H1 (cell line): ENCODE measurements around the gene DLK1. TPM values are rescaled to one million over a fixed set of nuclear protein-coding genes. Genes with fewer than 3 reads are reported as not detected.

Experiments
- CTCF ChIA-PET: fragments of 300-600 bp; sonication (Branson Sonifier 250); formaldehyde crosslinking; loops from one replicate; lab custom pipeline; 2021; ENCODE audit not compliant: partially characterized antibody; lab: Charles Lee
- POLR2A ChIA-PET: fragments of 300-600 bp; sonication (Branson Sonifier 250); formaldehyde crosslinking; loops from one replicate; lab custom pipeline; 2021; ENCODE audit warnings: inconsistent platforms; ENCODE audit not compliant: partially characterized antibody; lab: Charles Lee
- DNase-seq, 2 experiments: peaks; one replicate each; pipeline versions ENCODE4 v3.0.0 to v3.0.0-alpha.2; 2010 to 2022; ENCODE audit warnings: low spot score in 2 of 2, low read depth in 1 of 2, mixed read lengths in 1 of 2
- FAIRE-seq: peaks from 2 replicates; lab custom pipeline; 2011; peaks lifted over from hg19 to GRCh38; lab: Jason Lieb, UNC
- H2AFZ ChIP-seq: 2 replicates; pipeline ENCODE4 v1.8.1; 2012; ENCODE audit warnings: low read length, inconsistent platforms
- H2AK5ac ChIP-seq: 2 replicates; pipeline ENCODE4 v1.6.1; 2013; ENCODE audit warnings: low read depth, low read length
- H2BK120ac ChIP-seq: replicated peaks from 2 replicates; pipeline ENCODE3; 2013; ENCODE audit warnings: low read depth, low read length, inconsistent platforms
- H2BK12ac ChIP-seq: 2 replicates; pipeline ENCODE4 v1.6.1; 2013; ENCODE audit warnings: low read depth, low read length
- H2BK15ac ChIP-seq: 2 replicates; pipeline ENCODE4 v1.6.1; 2013; ENCODE audit warnings: low read length
- H2BK20ac ChIP-seq: 2 replicates; pipeline ENCODE4 v1.6.1; 2013; ENCODE audit warnings: low read length
- H2BK5ac ChIP-seq: 2 replicates; pipeline ENCODE4 v1.6.1; 2013; ENCODE audit warnings: low read depth, low read length
- H3K14ac ChIP-seq: 2 replicates; pipeline ENCODE4 v1.6.1; 2013; ENCODE audit warnings: inconsistent platforms; ENCODE audit not compliant: insufficient read length
- H3K18ac ChIP-seq: 2 replicates; pipeline ENCODE4 v1.6.1; 2013; ENCODE audit warnings: low read length; ENCODE audit errors: extremely low read depth
- H3K23ac ChIP-seq: 2 replicates; pipeline ENCODE4 v1.6.1; 2013; ENCODE audit warnings: inconsistent platforms; ENCODE audit not compliant: insufficient read length
- H3K23me2 ChIP-seq: 2 replicates; pipeline ENCODE4 v1.6.1; 2013; ENCODE audit warnings: low read depth, low read length
- H3K27ac ChIP-seq: 2 replicates; pipeline ENCODE4 v1.6.1; 2011; ENCODE audit warnings: low read depth, low read length, inconsistent platforms
- H3K27me3 ChIP-seq, 4 experiments: replicated peaks in 1 of 4; 1 replicate in 1 of 4; 2 replicates in 3 of 4; pipeline versions ENCODE4 v1.6.1 to v1.8.1; 2011 to 2013; ENCODE audit warnings: low read length in 3 of 4, mild to moderate bottlenecking in 3 of 4, inconsistent platforms in 2 of 4, mixed read lengths in 2 of 4, moderate library complexity in 1 of 4; ENCODE audit not compliant: control insufficient read depth in 3 of 4, insufficient read depth in 3 of 4; ENCODE audit errors: extremely low read depth in 1 of 4
- H3K36me3 ChIP-seq, 4 experiments: 2 replicates each; pipeline versions ENCODE4 v1.6.1 to v1.8.1; 2011 to 2013; ENCODE audit warnings: mild to moderate bottlenecking in 4 of 4, low read length in 3 of 4, moderate library complexity in 2 of 4, control low read depth in 1 of 4, inconsistent platforms in 1 of 4; ENCODE audit not compliant: insufficient read depth in 4 of 4, control insufficient read depth in 2 of 4
- H3K4ac ChIP-seq: replicated peaks from 2 replicates; pipeline ENCODE3; 2013; ENCODE audit warnings: low read length, low read depth, mixed read lengths, inconsistent platforms; ENCODE audit not compliant: insufficient read length
- H3K4me1 ChIP-seq, 4 experiments: replicated peaks in 1 of 4; 1 replicate in 1 of 4; 2 replicates in 3 of 4; pipeline versions ENCODE4 v1.6.1 to v1.8.1; 2011 to 2013; ENCODE audit warnings: low read length in 3 of 4, inconsistent platforms in 2 of 4, mixed read lengths in 1 of 4; ENCODE audit not compliant: insufficient read depth in 4 of 4, control insufficient read depth in 3 of 4
- H3K4me2 ChIP-seq, 2 experiments: 2 replicates each; pipeline versions ENCODE4 v1.6.1 to v1.8.1; 2011 to 2013; ENCODE audit warnings: low read depth in 2 of 2, low read length in 2 of 2, control low read depth in 1 of 2, inconsistent platforms in 1 of 2, mild to moderate bottlenecking in 1 of 2; ENCODE audit not compliant: insufficient read depth in 1 of 2
- H3K4me3 ChIP-seq, 4 experiments: fragments of 200-600, 300-600 bp in 1 of 4; sonication (generic), shearing (Covaris generic), sonication (Bioruptor Twin) in 1 of 4; 2 replicates each; pipeline versions ENCODE4 v1.5.1 to v1.8.1; 2011 to 2016; ENCODE audit warnings: low read length in 4 of 4, low read depth in 3 of 4, control low read depth in 2 of 4, inconsistent platforms in 2 of 4, mild to moderate bottlenecking in 2 of 4, mixed read lengths in 1 of 4, moderate library complexity in 1 of 4; ENCODE audit not compliant: insufficient read depth in 2 of 4; ENCODE audit errors: extremely low read depth in 1 of 4
- H3K56ac ChIP-seq: replicated peaks from 2 replicates; pipeline ENCODE3; 2013; ENCODE audit warnings: low read depth, mild to moderate bottlenecking, mixed read lengths, low read length, inconsistent platforms; ENCODE audit not compliant: insufficient read length
- H3K79me1 ChIP-seq: 2 replicates; pipeline ENCODE4 v1.6.1; 2013; ENCODE audit warnings: low read depth, low read length, control low read depth
- H3K79me2 ChIP-seq, 2 experiments: 2 replicates each; pipeline versions ENCODE4 v1.6.1 to v1.8.1; 2012 to 2013; ENCODE audit warnings: low read length in 2 of 2, mild to moderate bottlenecking in 2 of 2, inconsistent platforms in 1 of 2; ENCODE audit not compliant: insufficient read depth in 2 of 2, control insufficient read depth in 1 of 2
- H3K9ac ChIP-seq, 4 experiments: replicated peaks in 1 of 4; 1 replicate in 1 of 4; 2 replicates in 3 of 4; pipeline versions ENCODE4 v1.6.1 to v1.8.1; 2011 to 2013; ENCODE audit warnings: low read depth in 3 of 4, low read length in 3 of 4, control low read depth in 2 of 4, mild to moderate bottlenecking in 2 of 4, moderate library complexity in 2 of 4, inconsistent platforms in 1 of 4; ENCODE audit errors: extremely low read depth in 1 of 4
- H3K9me3 ChIP-seq, 2 experiments: 2 replicates each; pipeline versions ENCODE4 v1.6.1 to v1.8.1; 2012 to 2013; ENCODE audit warnings: mild to moderate bottlenecking in 2 of 2, moderate library complexity in 2 of 2, control low read depth in 1 of 2, inconsistent platforms in 1 of 2, low read depth in 1 of 2, low read length in 1 of 2, mixed read lengths in 1 of 2; ENCODE audit not compliant: insufficient read depth in 2 of 2
- H4K20me1 ChIP-seq, 2 experiments: replicated peaks in 1 of 2; 2 replicates each; pipeline versions ENCODE3 to v1.8.1; 2011 to 2013; ENCODE audit warnings: inconsistent platforms in 2 of 2, low read length in 2 of 2, mild to moderate bottlenecking in 1 of 2; ENCODE audit not compliant: insufficient read depth in 2 of 2, control insufficient read depth in 1 of 2
- H4K5ac ChIP-seq: 2 replicates; pipeline ENCODE4 v1.6.1; 2013; ENCODE audit warnings: low read length, low read depth, mixed read lengths, inconsistent platforms; ENCODE audit not compliant: insufficient read length
- H4K8ac ChIP-seq: 2 replicates; pipeline ENCODE4 v1.8.0; 2013; ENCODE audit warnings: mild to moderate bottlenecking, moderate library complexity, low read length, inconsistent platforms; ENCODE audit not compliant: insufficient read depth; ENCODE audit errors: extremely low read depth
- H4K91ac ChIP-seq: replicated peaks from 2 replicates; pipeline ENCODE3; 2013; ENCODE audit warnings: low read length, mixed read lengths, inconsistent platforms; ENCODE audit not compliant: insufficient read length
- BACH1 ChIP-seq: IDR thresholded peaks from 2 replicates; pipeline ENCODE4 v1.6.1; 2012; ENCODE audit warnings: low read length, improper control_type of control experiment
- CHD2 ChIP-seq: IDR thresholded peaks from 2 replicates; pipeline ENCODE4 v1.6.1; 2012; ENCODE audit warnings: low read length, improper control_type of control experiment
- CTBP2 ChIP-seq: IDR thresholded peaks from 2 replicates; pipeline ENCODE4 v1.7.0; 2011; ENCODE audit warnings: borderline replicate concordance, mild to moderate bottlenecking, moderate library complexity, mixed read lengths, low read length; ENCODE audit not compliant: insufficient read depth, insufficient read length
- EZH2 ChIP-seq: fragments of 200-600 bp; sonication (generic); IDR thresholded peaks from 2 replicates; pipeline ENCODE4 v1.7.1; 2012; ENCODE audit warnings: low read depth, mild to moderate bottlenecking, moderate library complexity, low read length, inconsistent platforms; ENCODE audit not compliant: severe bottlenecking
- GTF2F1 ChIP-seq: IDR thresholded peaks from 2 replicates; pipeline ENCODE4 v1.6.1; 2012; ENCODE audit warnings: low read depth, low read length, improper control_type of control experiment, borderline replicate concordance
- KDM4A ChIP-seq: IDR thresholded peaks from one replicate; pipeline ENCODE4 v1.7.1; 2012; ENCODE audit warnings: low read depth, mild to moderate bottlenecking, moderate library complexity, low read length, inconsistent platforms; ENCODE audit not compliant: severe bottlenecking
- KDM5A ChIP-seq: fragments of 200-600 bp; IDR thresholded peaks from 2 replicates; pipeline ENCODE4 v1.7.1; 2012; ENCODE audit warnings: mild to moderate bottlenecking, low read length, inconsistent platforms, mixed read lengths
- RBBP5 ChIP-seq: IDR thresholded peaks from 2 replicates; pipeline ENCODE4 v1.7.1; 2012; ENCODE audit warnings: low read depth, mild to moderate bottlenecking, inconsistent platforms, low read length, moderate library complexity, borderline replicate concordance
- RNF2 ChIP-seq: fragments of 200-900, 300-1000 bp; sonication (generic); IDR thresholded peaks from 2 replicates; pipeline ENCODE4 v1.7.1; 2016; ENCODE audit warnings: borderline replicate concordance, low read depth, mild to moderate bottlenecking, antibody characterized with exemption, low read length; ENCODE audit not compliant: poor library complexity, severe bottlenecking; ENCODE audit errors: missing control alignments
- TAF1 ChIP-seq: IDR thresholded peaks from 2 replicates; pipeline ENCODE4 v1.6.1; 2011; ENCODE audit warnings: mild to moderate bottlenecking, low read depth, low read length
- WGBS, 2 experiments: shearing (Covaris generic) in 1 of 2; methylation state at CpG; one replicate each; pipeline versions ENCODE4 v1.1.6 to v1.1.7; 2013 to 2015; ENCODE audit warnings: low lambda C conversion rate in 2 of 2, mixed read lengths in 2 of 2, inconsistent platforms in 1 of 2, low coverage in 1 of 2, missing lambda C conversion rate in 1 of 2; ENCODE audit not compliant: insufficient replicate concordance in 2 of 2, insufficient coverage in 1 of 2, insufficient read length in 1 of 2; ENCODE audit errors: extremely low coverage in 1 of 2, missing lambda C conversion rate in 1 of 2; 5-methylcytosine and 5-hydroxymethylcytosine counted together
- polyA plus RNA-seq, 7 experiments: library from polyadenylated mRNA; depleted of rRNA in 3 of 7; stranded (reverse) in 5 of 7; unstranded in 2 of 7; fragments of >200 nt in 5 of 7; fragments of 200-250 nt in 2 of 7; gene quantifications; 1 replicate in 5 of 7; 2 replicates in 1 of 7; 4 replicates in 1 of 7; pipeline versions ENCODE4 v1.2.1 to v1.2.3, GENCODE V29; 2011 to 2013; ENCODE audit warnings: missing spikeins in 2 of 7, mixed read lengths in 2 of 7
- total RNA-seq: library from RNA; stranded (reverse); fragmentation: NEBNext Ultra II Directional; extraction: Animal tissue kit (Norgen Biotek cat#: 25700); gene quantifications from 2 replicates; pipeline ENCODE4 v1.2.1, GENCODE V29; 2021
- TF ChIP-seq, protein P1 (sequence below): IDR thresholded peaks from 2 replicates; pipeline ENCODE4 v1.6.1; 2012; ENCODE audit warnings: low read length, inconsistent platforms
- TF ChIP-seq, protein P2 (sequence below): IDR thresholded peaks from 2 replicates; pipeline ENCODE4 v1.6.1; 2012; ENCODE audit warnings: inconsistent platforms

Gene DLK1
- total and polyA plus RNA-seq, 2 of the 8 experiments (the other 6 are each of a cell fraction or from before 2014, with no cell fraction given): 1.3 to 2.4 TPM

DNA sequence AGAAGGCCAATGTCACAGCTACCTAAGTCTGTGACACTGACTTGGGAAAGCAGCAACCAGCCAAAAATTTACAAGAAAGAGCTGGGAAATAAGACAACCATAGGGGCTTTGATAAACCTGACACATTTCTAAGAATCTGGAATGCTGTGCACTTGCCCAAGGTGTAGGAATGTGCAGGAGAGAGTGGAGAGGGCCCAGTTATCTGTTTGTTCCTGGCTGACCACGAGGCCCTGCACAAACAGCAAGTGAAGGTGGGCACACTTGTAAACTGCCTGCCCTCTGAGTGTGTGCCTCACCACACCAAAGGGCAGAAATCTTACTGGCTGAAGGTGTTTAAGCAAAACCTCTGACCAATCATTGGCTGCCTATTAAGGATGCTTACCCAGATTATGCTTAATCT is 27.3 kb downstream of the DLK1 start:
- no peak overlapping the region for H3K56ac ChIP-seq
- no peak overlapping the region for H3K9ac ChIP-seq
- ChIA-PET POLR2A (no interaction called here), CTCF (interaction anchor here (0.6 to 1.3 kb wide), 3 partner anchors 9 to 61 kb away, joined by 3 to 6 read pairs (median 3); no protein-coding TSS in a partner anchor)
- no peak overlapping the region for H3K23ac ChIP-seq
- no peaks in the 10 kb centered on the region for H3K36me3 ChIP-seq
- no peak overlapping the region for H3K27ac ChIP-seq
- no peak overlapping the region for H2BK12ac ChIP-seq
- H4K5ac ChIP-seq: no peak overlapping the region
- no peak overlapping the region for H2BK120ac ChIP-seq
- no peaks in the 10 kb centered on the region for H3K4me1 ChIP-seq
- no peak overlapping the region for H2AK5ac ChIP-seq
- H3K79me1 ChIP-seq: no peaks in the 10 kb centered on the region
- no peaks in the 10 kb centered on the region for H4K20me1 ChIP-seq
- no peak for DNase-seq
- no peak overlapping the region for H3K4ac ChIP-seq
- no peak overlapping the region for H3K18ac ChIP-seq
- H3K27me3 ChIP-seq: no peaks in the 10 kb centered on the region
- no peak overlapping the region for H2BK15ac ChIP-seq
- H4K91ac ChIP-seq: no peak overlapping the region
- no peak overlapping the region for H2BK5ac ChIP-seq
- H4K8ac ChIP-seq: no peak overlapping the region
- H3K23me2 ChIP-seq: no peaks in the 10 kb centered on the region
- 0 out of 4 replicates have a peak, but pooled peaks cover 0 to 4% of the 10 kb centered on the region in 2 experiments for H3K9me3 ChIP-seq
- H2BK20ac ChIP-seq: no peak overlapping the region
- H3K14ac ChIP-seq: no peak overlapping the region
- WGBS, 2 experiments: 57% methylated on average over 1 of the region's 1 CpG; no CpG with 5 or more reads in 1 of the 2 experiments
- FAIRE-seq: no peak
- no peaks in the 10 kb centered on the region for H3K79me2 ChIP-seq
- no peak overlapping the region for H2AFZ ChIP-seq
- H3K4me2 ChIP-seq: no peak overlapping the region
- H3K4me3 ChIP-seq: no peak overlapping the region
- TF ChIP-seq CHD2 (no peak), RNF2 (no peak), TAF1 (no peak), RBBP5 (no peak), KDM4A (no peak), KDM5A (no peak), BACH1 (no peak), CTBP2 (no peak), EZH2 (no peak), GTF2F1 (no peak)
- TF ChIP-seq, protein P1, sequence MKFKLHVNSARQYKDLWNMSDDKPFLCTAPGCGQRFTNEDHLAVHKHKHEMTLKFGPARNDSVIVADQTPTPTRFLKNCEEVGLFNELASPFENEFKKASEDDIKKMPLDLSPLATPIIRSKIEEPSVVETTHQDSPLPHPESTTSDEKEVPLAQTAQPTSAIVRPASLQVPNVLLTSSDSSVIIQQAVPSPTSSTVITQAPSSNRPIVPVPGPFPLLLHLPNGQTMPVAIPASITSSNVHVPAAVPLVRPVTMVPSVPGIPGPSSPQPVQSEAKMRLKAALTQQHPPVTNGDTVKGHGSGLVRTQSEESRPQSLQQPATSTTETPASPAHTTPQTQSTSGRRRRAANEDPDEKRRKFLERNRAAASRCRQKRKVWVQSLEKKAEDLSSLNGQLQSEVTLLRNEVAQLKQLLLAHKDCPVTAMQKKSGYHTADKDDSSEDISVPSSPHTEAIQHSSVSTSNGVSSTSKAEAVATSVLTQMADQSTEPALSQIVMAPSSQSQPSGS: no peak
- TF ChIP-seq, protein P2, sequence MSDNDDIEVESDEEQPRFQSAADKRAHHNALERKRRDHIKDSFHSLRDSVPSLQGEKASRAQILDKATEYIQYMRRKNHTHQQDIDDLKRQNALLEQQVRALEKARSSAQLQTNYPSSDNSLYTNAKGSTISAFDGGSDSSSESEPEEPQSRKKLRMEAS: no peak
